ENCODE data around the gene KRTAP5-7. TPM values are rescaled to one million over a fixed set of nuclear protein-coding genes. Genes with fewer than 3 reads are reported as not detected.

KRTAP5-7 gene
- total and polyA plus RNA-seq, 2 of the 13 experiments (the other 11 are each of a cell fraction or from before 2014, with no cell fraction given), result 0.54 TPM; not detected in 1

- TF ChIP-seq ZBTB39 (CRISPR knock-in tag; IDR thresholded peaks at IDR 0.05) (peak; percentile 87; the same call in 1 of the 2 replicates), HDAC2 (CRISPR knock-in tag; IDR thresholded peaks at IDR 0.05) (peak; percentile 33; the same call in 1 of the 2 replicates), ZNF574 (CRISPR knock-in tag; IDR thresholded peaks at IDR 0.05) (peak; percentile 52), GFI1 (CRISPR knock-in tag; IDR thresholded peaks at IDR 0.05; ENCODE audit: borderline replicate concordance) (peak; percentile 76; the same call in 1 of the 2 replicates), IRF2 (CRISPR knock-in tag; IDR thresholded peaks at IDR 0.05) (peak; percentile 29; the same call in 1 of the 2 replicates), MED1 (CRISPR knock-in tag; IDR thresholded peaks at IDR 0.05) (peak; percentile 93), ZNF761 (CRISPR knock-in tag; conservative IDR thresholded peaks at IDR 0.05) (0 out of 2 replicates have a peak, but pooled peaks have one; percentile 28), ZKSCAN5 (CRISPR knock-in tag; IDR thresholded peaks at IDR 0.05) (peak; percentile 92), AHDC1 (CRISPR knock-in tag; IDR thresholded peaks at IDR 0.05; ENCODE audit: borderline replicate concordance) (peak; percentile 69; the same call in 1 of the 2 replicates), SALL1 (CRISPR knock-in tag; IDR thresholded peaks at IDR 0.05) (peak; percentile 47)
- TF ChIP-seq, protein P1, sequence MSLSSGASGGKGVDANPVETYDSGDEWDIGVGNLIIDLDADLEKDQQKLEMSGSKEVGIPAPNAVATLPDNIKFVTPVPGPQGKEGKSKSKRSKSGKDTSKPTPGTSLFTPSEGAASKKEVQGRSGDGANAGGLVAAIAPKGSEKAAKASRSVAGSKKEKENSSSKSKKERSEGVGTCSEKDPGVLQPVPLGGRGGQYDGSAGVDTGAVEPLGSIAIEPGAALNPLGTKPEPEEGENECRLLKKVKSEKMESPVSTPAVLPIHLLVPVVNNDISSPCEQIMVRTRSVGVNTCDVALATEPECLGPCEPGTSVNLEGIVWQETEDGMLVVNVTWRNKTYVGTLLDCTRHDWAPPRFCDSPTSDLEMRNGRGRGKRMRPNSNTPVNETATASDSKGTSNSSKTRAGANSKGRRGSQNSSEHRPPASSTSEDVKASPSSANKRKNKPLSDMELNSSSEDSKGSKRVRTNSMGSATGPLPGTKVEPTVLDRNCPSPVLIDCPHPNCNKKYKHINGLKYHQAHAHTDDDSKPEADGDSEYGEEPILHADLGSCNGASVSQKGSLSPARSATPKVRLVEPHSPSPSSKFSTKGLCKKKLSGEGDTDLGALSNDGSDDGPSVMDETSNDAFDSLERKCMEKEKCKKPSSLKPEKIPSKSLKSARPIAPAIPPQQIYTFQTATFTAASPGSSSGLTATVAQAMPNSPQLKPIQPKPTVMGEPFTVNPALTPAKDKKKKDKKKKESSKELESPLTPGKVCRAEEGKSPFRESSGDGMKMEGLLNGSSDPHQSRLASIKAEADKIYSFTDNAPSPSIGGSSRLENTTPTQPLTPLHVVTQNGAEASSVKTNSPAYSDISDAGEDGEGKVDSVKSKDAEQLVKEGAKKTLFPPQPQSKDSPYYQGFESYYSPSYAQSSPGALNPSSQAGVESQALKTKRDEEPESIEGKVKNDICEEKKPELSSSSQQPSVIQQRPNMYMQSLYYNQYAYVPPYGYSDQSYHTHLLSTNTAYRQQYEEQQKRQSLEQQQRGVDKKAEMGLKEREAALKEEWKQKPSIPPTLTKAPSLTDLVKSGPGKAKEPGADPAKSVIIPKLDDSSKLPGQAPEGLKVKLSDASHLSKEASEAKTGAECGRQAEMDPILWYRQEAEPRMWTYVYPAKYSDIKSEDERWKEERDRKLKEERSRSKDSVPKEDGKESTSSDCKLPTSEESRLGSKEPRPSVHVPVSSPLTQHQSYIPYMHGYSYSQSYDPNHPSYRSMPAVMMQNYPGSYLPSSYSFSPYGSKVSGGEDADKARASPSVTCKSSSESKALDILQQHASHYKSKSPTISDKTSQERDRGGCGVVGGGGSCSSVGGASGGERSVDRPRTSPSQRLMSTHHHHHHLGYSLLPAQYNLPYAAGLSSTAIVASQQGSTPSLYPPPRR (CRISPR knock-in tag; IDR thresholded peaks at IDR 0.05; ENCODE audit: borderline replicate concordance), result peak; percentile 58; the same call in 1 of the 2 replicates
Observed at GRCh38 chr11:71534711-71535608, 7.9 kb downstream of the KRTAP5-7 start (continued).
